DMS 273 treated with DMSO at 0.1 percent for 48 hours (cell line): ENCODE data around the gene KRT6C.
"Not testable (repeated sequence)": the region's sequence is repeated elsewhere in the genome, so short reads cannot be mapped to it uniquely, and the experiment has no call there.

Experiments
- DNase-seq: peaks from one replicate; lab custom pipeline; 2025; lab: John Stamatoyannopoulos, UW

The KRT6C gene

DNA sequence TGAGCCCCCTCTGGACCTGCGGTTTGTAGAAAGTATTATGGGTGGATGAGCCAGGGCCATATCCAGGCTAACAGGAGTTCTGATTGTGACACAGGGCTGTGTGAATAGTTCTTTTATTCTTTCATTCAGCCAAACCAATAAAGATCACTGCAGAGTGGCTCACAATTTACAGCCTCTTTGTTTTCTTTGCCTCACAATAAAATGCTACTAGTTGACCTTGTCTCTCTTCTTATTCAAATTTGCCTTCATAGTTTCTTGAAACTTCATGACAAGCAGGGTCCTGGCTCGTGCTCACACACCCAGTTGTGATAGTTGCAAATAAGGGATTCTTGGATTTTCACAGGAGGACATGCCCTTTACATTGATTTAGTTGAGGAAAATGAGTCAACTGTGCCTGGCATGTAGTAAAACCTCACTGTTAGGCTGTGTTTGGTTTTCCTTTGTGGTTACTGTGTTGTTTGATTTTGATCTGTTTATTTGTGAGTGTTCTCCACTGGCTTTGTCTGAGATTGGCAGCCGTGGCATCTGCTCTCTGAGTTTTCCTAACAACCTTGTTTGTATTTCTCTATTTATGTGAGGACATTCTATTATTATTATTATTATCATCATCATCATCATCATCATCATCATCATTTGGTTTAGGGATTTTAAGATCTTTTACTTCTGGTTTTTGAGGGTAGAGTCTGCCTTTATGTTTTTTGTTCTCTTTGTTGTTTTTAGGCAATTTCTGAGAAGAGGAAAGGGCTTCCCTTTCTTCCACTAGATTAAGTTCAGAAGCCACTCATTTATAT lies 19.0 kb downstream of the KRT6C start:
- DNase-seq, result no peak

DNA sequence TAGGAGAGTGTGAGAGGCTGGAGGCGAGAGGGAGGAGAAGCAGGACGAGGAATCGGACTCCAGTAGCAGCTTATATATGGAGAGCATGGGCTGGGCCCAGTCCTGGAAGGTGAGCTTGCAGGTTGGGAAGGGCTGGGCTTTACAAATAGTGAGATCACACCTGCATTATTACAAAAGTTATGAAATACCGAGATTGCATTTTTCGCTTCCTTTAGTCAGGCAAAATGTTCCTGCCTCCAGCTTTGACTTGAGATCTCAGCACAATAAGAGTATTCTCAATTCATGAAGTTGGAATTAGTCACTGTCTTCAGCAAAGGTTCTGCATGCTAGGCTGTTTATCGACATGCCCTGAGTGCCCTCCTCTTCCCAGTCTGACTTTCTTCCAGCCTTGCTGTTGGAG lies 21.5 kb downstream of the KRT6C start, which contains the start of gene KRT6B:
Gene KRT6B (minus strand): TSS at position 46 of the 400 bp plus-strand sequence. CDS start 68 bp downstream, outside the sequence.
- no peak for DNase-seq

DNA sequence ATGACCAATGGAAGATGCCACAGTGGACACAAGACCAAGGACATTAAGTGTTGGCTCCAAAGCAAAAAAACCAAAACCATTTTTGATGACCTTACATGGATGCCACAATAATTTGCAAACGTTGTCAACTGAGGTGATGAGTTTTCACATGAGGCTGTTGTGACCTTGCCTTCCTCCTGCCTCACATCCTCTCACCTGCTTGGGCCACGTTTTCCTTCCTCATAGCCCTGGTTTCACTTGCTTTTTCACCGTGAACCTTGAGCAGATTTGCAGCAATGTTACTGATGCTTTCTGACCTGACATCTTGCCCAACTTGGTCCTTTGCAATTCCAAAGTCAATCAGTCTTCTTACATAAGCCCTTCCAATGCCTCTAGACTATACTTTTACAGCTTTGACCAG lies 25.4 kb downstream of the KRT6C start:
- DNase-seq, result no peak

DNA sequence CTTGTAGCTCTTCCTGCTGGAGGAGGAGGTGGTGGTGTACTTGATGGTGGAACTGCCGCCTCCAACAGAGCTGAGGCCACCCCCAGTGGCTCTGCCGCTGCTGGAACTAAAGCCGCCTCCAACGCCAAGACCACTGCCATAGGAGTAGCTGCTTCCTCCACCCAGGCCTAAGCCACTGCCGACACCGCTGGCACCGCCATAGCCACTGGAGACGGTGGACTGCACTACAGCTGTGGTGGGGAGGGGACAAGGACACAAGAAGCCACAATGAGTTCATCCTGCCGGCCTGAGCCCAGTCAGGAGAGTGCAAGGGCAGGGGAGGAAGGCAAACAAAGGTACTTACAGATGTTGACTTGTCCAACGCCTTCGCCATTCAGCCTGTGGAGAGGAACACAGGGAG lies 26.4 kb downstream of the KRT6C start:
- DNase-seq, result not testable (repeated sequence)

DNA sequence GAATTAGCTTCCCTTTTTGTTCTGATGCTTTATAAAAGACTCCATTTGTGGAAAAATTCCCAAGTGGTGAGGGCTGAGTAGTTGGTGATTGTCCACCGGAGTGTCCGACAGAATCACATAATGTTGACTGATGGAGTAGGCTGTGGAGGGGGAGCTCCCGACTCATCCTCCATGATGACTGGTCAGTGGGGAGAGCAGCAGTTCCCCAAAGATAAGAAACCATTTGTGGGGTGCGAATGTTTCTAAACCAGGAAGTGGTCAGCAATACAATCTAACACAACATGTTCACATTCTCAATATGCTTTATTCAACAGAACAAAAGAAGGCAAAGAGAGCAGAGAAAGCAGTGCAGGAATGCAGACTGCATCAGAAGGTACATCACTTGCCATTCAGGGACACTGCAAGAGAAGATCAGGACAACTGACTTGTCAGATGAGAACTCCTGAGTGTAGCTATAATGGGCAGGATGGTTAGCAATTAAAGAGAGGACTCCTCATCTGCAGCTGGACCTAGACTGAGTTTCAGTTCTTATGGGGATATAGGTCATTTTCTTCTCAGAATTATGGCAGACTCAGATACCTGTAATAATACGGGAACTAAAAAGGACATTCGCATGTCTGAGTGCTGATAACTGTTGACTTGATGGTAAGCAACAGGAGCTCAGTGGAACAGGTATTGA lies 27.1 kb downstream of the KRT6C start:
- DNase-seq, result no peak

DNA sequence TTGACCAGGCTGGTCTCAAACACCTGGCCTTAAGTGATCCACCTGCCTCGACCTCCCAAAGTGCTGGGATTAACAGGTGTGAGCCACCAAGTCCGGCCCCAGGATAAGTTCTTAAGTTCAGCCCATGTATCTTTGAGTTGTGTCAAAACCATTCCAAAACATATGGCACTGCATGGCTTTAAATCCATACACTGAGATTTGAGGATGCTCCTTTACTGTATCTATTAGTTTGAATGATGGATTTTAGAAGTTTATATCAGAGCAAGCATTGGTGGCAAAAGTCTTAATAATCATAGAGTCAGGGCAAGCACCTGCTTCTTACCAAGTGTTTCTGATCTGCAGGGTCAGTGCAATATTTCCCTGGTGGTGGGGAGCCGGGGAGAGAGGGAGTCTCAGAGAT lies 27.7 kb downstream of the KRT6C start:
- no peak for DNase-seq

DNA sequence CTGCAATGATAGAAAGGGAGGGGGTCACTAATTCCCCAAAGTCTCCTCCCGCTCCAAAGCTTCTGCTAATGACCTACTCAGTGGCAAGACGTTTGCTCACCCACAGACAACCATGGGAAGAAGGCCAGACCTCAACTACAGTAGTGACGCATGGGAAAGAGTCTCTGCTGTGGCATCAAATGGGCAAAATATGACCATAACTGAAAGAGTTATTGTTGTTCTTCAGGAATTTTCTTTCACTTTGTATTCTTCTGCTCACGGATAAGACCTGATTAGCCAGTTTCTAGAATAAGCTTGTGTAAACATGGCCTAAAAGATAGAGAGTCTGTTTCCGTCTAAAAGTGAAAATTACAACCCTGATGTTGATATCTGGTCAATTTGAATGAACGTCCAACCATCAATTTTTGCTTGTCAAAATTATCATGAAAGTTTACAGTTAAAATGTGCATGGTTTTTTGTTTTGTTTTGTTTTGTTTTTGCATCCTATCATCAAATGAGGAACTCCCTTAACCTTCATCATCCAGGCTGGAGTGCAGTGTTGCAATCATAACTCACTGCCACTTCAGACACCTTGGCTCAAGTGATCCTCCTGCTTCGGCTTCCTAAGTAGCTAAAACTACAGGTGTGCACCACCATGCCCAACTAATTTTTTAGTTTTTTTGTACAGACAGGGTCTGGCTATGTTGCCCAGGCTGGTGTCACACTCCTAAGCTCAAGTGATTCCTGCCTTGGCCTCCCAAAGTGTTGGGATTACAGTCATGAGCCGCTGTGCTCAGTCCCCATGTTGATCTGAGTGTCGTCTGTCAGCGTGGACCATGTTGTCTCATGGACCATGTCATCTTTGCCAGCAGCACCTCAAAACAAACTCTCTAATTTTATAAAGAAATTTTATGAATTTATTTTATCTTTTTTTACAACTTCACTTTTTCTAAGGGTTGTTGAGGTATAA lies 28.7 kb downstream of the KRT6C start:
- no peak for DNase-seq

DNA sequence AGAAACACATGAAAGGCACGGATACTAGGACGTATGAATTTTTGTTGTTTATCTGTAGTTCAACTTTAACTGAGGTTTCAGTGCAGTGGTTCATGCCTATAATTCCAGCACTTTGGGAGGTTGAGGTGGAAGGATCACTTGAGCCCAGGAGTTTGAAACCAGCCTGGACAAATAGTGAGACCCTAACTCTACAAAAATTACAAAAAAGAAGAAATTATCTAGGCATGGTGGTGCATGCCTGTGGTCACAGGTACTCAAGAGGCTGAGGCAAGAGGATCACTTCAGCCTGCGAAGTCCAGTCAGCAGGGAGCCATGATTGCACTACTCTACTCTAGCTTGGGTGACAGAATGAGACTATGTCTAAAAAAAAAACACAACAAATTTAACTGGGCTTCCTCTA lies 29.6 kb downstream of the KRT6C start:
- DNase-seq, result no peak

DNA sequence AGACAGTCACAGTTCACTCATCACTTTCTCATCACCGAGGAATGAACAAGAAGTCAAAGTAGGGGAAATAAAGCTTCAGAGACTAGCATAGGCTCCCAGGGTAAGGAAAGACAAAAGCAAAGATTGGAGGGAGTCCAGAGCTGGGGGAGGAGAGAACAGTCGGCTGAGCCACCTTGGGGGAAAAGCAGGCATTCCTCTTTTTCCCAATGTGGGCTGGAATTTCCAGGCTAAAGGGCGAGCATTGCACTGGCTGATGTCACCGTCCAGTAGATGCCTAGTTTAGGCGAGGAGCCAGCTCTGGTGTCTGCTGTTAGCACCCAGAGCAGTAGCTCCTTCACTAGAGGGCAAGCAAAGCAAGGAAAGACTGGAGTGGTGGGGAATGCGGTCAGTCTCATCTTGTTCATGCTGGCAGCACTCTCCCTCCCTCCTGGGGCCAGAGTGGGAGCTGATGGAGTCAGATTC lies 31.0 kb downstream of the KRT6C start:
- DNase-seq, result no peak

DNA sequence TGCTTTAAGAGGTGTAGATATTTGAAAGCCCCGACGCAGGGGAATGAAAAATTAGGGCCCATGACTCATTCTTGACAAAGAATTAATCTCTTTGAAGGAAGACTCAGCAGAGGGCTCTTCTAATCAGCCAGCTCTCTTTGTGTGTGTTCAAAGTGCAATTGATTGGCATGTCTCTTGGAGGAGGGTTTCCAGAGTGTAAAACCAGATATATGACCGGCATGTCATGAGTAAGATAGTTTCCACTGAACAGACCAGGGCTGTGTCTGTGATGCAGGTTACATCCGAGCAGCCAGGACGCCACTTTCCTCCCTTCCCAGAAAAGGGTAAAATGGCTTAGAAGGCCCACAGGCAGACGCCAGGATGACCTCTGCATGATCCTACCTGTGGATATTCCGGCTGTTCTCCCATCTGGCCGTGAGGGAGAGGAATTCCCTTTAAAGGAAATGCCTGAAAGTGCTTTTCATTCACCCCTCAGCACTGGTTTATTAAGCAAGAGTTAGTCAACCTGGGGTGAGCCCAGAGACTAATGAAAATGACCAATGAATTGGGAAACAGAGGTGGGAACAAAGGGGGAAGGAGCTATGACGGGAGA lies 32.2 kb downstream of the KRT6C start:
- no peak for DNase-seq

DNA sequence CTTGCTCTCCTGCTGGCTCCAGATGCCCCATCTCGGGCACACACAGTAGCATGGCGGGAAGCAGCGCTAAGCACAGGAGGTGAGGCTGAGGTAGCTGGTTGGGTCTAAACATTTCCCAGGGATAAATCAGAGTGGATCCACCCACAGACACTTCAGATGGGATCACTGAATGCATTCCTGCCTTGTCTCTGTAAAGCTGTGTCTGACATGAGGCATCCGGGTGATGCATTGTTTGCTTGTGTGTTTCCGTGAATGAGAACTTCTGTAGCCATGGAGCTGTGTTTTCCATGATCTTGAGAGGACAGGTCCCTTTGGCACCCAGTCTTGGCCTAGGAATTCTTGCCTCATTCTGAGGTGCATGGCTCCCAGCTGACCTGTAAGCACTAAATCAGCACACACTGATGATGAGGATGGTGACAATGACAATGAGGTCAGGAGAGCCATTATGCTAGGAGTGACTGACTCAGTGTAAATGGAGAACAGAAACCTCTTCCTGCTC lies 32.7 kb downstream of the KRT6C start:
- no peak for DNase-seq

DNA sequence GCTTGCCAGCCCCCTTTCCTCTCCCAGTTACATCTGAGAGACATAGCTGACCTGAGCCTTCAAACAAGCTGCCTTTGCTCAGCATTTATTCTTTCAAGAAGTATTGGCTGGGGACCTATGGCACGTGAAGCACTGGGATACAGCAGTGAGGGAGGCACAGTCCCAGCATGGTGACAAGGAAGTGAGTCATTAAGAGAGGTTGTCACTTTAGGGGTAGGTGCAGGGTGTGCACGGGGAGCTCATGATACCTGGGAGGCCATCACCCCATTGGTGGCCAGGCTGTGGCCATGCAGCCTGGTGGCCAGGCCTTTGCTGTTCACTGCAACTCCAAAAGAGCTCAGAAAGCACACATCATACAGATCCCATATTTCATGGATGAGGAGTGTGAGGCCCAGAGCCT lies 33.8 kb downstream of the KRT6C start:
- no peak for DNase-seq

DNA sequence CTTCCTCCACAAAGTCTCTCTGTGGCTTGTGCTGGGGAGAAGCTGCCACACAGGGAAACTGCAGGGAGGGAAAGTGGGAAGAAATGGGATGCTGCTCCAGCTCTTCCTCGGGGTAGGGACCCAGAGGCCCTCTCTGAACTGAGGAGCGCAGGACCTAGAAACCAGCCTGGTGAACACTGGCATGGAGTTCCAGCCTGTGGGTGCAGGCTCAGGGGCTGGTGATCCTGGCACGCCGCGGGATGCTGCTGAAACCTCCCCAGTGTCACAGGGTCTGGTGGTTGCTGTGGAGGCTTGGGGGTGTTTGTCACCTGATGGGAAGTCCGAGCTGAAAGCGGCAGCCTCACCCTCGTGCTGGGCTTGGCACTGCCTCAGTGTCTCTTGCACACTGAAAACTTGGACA lies 34.2 kb downstream of the KRT6C start:
- no peak for DNase-seq

DNA sequence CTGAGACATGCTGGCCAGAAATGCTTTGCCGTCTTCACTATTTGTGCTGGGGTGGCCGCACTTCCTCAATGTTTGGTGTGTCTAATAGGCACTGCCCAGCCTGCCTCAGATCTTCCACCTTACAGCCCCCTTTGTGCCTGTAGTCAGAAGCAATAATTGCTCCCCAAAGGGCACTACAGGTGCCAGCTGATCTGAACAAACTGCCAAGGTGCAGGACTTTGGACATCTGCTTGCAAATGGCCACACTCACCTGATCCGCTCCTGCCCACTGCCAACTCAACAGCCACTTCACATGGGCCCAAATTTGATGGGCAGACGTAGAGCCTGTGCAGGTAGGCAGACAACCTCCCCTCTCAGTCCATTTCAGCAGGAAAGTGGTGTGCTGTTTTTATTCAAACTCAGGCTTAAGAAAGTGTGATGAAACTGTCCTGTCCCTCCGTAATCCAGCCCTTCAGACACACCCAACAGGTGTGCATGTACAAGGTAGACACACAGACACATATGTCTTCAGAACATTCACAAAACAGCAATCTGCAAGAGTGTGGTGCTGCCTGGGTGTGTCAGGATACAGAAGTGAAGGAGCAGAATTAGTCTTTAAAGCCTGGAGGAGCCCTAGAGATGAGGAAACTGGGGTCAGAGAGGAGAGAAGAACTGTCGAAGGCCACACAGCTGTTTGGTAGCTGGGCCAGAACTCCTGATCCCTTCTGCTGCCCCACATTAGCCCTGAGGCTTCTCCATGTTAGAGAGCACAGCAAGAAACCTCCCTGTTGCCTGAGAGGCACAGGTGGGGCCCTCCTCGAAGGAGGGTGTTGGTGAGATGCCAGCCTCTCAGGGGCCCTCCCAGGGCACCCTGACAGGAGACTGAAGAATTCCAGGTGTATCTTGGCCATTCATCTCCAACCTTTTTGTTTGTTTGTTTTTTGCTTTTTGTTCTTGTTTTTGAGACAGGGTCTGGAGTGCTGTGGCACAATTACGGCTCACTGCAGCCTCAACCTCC lies 35.0 kb downstream of the KRT6C start:
- DNase-seq, result no peak

DNA sequence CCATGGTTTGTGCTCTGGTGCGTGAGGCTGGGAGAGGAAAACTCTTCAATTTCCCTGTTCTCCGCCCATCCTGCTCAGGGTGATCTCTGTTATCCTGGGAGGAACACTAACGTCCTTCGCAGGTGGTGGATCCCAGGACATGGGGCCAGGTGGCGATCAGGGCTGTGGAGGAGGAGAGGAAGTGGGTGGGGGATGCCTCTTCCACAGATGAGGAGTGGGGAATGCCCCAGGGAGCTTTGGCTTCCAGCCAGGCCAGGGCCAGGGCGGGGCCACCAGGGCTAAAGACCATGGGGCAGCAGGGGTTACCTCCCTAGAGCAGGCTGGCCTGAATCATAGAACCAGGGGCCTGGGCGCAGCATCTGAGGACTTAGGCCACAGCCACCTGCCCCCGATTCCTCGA lies 36.1 kb downstream of the KRT6C start:
- no peak for DNase-seq

DNA sequence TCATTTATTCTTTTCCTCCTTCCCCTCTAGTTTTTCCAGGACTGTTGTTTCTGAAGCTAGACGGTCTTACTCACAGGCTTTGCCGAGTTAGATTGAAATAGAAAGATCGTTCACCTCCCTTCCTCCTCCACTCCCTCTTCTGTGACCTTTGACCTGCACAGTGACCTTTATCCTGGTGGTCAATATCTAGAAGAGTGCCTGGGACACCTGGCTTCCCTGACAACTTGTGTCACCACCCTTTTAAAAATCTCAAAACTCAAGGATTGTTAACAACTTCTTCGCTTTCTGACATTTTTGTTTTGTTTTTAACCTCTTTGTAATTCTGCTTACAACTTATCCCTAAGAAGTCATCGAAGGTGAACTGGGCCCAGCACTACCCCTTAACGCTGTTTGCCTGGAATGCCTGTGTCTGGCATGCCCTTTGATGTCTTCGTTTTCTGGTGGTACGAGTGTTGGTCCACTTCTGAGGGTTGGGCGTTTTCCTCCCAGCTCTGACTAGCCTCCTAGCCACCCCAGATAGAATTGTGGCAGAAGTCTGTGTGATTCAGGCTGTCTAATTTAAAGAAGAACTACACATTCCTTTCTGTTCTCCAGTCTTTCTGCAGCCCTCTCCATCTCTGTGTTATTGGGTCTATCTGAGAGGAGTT lies 36.7 kb downstream of the KRT6C start:
- no peak for DNase-seq

DNA sequence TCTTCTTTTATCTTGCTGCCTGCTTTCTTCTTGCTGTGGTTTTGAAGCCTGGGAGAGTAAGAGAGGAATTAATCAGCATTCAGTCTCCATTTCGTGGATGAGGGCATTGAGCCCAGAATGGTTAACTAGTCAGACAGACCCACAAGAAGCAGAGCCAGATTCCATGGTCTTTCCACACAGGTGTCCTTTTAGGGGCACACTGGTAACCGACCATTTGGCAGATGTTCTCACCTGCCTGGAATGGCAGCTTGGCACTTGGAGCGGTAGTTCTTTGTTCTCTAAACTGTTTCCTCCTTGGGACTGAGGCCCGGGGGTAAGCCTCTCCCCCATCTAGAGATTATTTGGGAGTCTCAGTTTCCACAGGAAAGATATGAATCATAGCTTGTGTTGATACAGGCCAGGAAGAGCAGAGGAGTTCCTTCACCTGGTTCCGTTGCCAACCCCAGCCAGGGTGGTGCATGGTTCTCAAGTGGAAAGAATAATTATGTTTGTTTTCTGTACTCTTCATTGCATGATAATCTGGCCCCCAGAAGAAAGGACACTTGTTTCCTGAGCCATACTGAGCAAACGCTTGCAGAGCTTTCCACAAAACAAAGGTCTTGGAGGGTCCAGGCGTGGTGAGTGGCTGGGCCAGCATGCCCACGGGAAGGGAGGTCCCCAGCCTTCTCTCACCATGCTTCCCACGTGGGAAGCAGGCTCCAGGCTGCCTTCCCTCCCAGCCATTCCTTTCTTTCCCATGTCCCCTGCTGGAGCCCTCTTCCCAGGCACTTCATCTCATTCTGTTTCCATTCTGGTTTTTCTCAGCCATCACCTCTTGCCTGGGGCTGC lies 37.4 kb downstream of the KRT6C start:
- no peak for DNase-seq

DNA sequence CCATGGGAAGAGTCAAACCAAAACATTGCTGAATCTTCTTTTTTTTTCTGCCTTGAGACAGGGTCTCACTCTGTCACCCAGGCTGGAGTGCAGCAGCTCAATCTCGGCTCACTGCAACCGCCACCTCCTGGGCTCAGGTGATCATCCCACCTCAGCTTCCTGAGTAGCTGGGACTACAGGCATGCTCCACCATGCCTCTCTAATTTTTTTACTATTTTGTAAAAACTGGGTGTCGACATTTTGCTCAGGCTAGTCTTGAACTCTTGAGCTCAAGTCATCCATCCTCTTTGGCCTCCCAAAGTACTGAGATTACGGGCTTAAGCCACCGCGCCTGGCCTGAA lies 38.0 kb downstream of the KRT6C start:
- DNase-seq, result no peak
